GM10266 (cell line): ENCODE measurements around the gene CCDC197.

ENCODE experiments used
- DNase-seq: peaks from one replicate; pipeline ENCODE4 v3.0.0; 2012; ENCODE audit errors: extremely low spot score
- TF ChIP-seq, protein P1 (sequence below): IDR thresholded peaks from 2 replicates; pipeline ENCODE4 v1.5.1; 2012; ENCODE audit warnings: mild to moderate bottlenecking, low read depth; ENCODE audit not compliant: control insufficient read depth, insufficient read depth; ENCODE audit errors: missing control alignments

CCDC197 gene

GRCh38 chr14:94056579-94057308, 59.6 kb downstream of the CCDC197 start:
- TF ChIP-seq, protein P1, sequence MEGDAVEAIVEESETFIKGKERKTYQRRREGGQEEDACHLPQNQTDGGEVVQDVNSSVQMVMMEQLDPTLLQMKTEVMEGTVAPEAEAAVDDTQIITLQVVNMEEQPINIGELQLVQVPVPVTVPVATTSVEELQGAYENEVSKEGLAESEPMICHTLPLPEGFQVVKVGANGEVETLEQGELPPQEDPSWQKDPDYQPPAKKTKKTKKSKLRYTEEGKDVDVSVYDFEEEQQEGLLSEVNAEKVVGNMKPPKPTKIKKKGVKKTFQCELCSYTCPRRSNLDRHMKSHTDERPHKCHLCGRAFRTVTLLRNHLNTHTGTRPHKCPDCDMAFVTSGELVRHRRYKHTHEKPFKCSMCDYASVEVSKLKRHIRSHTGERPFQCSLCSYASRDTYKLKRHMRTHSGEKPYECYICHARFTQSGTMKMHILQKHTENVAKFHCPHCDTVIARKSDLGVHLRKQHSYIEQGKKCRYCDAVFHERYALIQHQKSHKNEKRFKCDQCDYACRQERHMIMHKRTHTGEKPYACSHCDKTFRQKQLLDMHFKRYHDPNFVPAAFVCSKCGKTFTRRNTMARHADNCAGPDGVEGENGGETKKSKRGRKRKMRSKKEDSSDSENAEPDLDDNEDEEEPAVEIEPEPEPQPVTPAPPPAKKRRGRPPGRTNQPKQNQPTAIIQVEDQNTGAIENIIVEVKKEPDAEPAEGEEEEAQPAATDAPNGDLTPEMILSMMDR, result no peak

DNA sequence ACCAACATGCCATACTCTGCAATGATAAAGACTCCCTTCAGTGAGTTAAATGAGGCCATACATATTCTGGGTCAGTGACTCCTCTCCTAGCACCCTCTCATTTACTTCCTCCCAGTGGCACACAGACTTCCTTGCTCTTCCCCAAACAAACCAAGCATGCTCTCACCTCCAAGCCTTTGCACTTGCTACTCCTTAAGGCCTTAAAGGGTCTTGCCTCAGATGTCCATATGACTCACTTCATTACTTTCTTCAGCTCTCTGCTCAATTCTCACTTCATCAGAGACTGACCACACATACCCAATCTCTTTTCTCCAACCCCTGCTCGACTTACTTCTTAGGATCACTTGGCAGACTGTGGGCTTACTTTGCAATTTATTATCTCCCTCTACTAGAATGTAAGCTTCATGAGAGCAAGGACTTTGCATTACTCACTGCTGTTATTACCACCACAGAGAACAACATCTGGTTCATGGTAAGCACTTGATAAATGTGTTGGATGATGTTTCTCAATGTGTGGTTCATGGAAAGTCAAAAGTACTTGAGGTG, 61.1 kb downstream of the CCDC197 start:
- TF ChIP-seq, protein P1, result no peak
- DNase-seq, result no peak

More at GRCh38 chr14:94056579-94057308, 59.6 kb downstream of the CCDC197 start:
- DNase-seq, result peak; percentile 51
